ENCODE results near the gene ZDHHC8. TPM values are rescaled to one million over a fixed set of nuclear protein-coding genes. Genes with fewer than 3 reads are reported as not detected.

The ZDHHC8 gene
- total RNA-seq, 1 experiment from 2014 or later, result 39.9 TPM

DNA sequence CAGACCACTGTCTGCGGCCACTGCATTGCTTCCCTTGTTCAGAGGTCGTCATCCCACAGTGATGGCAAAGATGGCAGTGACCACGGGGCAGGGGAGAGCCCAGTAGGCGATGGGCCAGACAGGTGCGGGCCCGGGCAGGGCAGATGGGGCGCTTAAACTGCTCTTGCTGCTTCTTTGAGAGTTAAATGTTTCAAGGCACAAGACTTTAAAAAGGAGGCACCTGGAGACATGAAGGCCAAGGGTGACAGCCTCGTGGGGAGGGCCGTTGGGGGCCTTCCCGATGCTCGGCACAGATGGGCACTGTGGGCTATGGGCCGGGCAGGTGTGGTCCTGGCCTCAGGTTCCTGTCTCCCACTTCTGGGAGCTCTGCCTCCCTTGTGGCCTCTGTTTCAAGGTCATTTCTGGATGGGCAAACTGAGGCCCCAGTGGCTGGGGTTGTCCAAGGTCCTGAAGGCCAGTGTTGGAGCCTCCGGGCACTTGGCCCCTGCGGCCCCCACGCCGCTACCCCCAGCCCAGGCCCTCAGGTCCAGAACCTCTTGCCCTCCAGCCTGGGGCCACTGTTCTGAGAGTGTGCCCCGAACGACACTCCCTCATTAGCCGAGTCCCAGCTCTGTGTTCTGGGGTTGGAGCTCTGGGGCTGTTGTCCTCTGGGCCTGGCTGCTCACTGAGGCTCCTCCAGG is 36.2 kb downstream of the ZDHHC8 start:
- Mint-ChIP-seq H3K27me3 (ENCODE audit: insufficient read depth, unreplicated experiment) (no peaks in the 10 kb centered on the region), H3K4me3 (ENCODE audit: unreplicated experiment) (no peak overlapping the region), H3K36me3 (ENCODE audit: insufficient read depth, unreplicated experiment) (no peaks in the 10 kb centered on the region), H3K4me1 (ENCODE audit: low read depth, unreplicated experiment) (no peaks in the 10 kb centered on the region), H3K27ac (ENCODE audit: unreplicated experiment) (no peak overlapping the region), H3K9me3 (ENCODE audit: unreplicated experiment) (peaks cover 10% of the 10 kb centered on the region)
- no peaks in the 10 kb centered on the region for H3K36me3 ChIP-seq (ENCODE audit: control insufficient read depth, insufficient read depth, low read length)
- POLR2A ChIA-PET, result no interaction called here
- intact Hi-C loops (cut with micrococcal nuclease; ENCODE audit: unreplicated experiment), result no loop called here
- no peak for TF ChIP-seq CTCF (IDR thresholded peaks at IDR 0.05; ENCODE audit: insufficient read depth in 1 of 2, low read depth in 1 of 2, low read length in 1 of 2, severe bottlenecking in 1 of 2, unreplicated experiment in 1 of 2)
- CTCF ChIA-PET, result interaction anchor here (0.6 kb wide), 1 partner anchor 393 kb away, joined by 3 read pairs; no protein-coding TSS in a partner anchor
- H3K4me1 ChIP-seq, result no peaks in the 10 kb centered on the region
- no peaks in the 10 kb centered on the region for H3K9me3 ChIP-seq
- H3K27me3 ChIP-seq (replicated peaks; ENCODE audit: control insufficient read depth, insufficient read depth, low read length), result no peaks in the 10 kb centered on the region
- BruUV-seq (replicated peaks), result no TSS peak
- H3K4me3 ChIP-seq (ENCODE audit: low read depth, low read length), result no peak overlapping the region
- no peak for DNase-seq

DNA sequence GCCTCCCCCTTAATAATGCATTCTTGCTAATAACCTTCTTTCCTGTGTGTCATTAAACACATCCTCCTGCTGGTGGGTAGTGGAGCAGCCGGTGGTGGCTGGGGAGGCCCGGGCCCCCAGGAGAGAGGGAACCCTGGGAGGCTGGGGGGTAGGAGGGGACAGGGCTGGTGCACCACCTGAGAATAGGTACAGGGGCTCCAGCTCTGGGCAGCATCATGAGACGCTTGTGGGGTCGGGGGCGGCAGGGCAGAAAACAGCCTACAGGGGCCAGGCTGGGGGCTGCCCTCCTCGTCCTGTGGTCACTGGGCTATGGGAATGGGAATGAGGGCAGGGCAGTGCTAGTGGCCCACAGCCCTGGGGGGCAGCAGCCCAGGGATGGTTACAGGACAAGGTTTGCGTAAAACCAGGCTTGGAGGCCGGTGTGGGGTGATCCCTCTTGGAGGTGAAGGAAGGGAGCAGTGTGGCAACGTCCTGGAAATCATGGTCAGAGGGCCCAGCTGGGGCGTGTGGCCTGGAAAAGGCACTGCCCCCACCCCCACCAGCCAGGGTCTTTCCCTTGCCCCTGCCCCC is 37.7 kb downstream of the ZDHHC8 start:
- H3K27me3 Mint-ChIP-seq (ENCODE audit: insufficient read depth, unreplicated experiment), result no peaks in the 10 kb centered on the region
- POLR2A ChIA-PET, result no interaction called here
- no peak for TF ChIP-seq CTCF (IDR thresholded peaks at IDR 0.05; ENCODE audit: insufficient read depth in 1 of 2, low read depth in 1 of 2, low read length in 1 of 2, severe bottlenecking in 1 of 2, unreplicated experiment in 1 of 2)

DNA sequence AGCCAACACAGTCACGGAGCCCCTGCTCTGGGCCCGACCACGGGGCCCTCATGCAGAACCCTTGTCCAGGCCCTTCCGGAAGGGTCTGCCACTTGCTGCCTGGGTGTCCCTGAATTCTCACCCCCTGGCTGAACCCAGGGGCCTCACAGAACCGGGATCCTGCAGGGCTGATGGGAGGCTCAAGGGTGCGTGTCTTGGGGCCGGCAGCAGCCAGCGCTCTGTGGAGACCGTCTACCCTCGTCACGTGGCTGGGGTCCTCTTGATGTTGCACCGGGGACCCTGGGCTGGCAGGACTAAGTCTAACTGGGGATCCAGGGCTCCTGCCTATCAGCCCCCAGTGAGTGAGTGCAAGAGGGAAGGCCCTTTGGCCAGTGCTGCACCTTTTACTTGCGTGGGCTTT is 38.6 kb downstream of the ZDHHC8 start:
- no peak overlapping the region for H3K27ac Mint-ChIP-seq (ENCODE audit: unreplicated experiment)
- H3K27me3 ChIP-seq (replicated peaks; ENCODE audit: control insufficient read depth, insufficient read depth, low read length), result no peaks in the 10 kb centered on the region
- no peaks in the 10 kb centered on the region for H3K4me1 Mint-ChIP-seq (ENCODE audit: low read depth, unreplicated experiment)
- CTCF ChIA-PET, result no interaction called here
- peaks cover 7% of the 10 kb centered on the region for H3K4me1 ChIP-seq
- intact Hi-C loops (cut with micrococcal nuclease; ENCODE audit: unreplicated experiment), result no loop called here
- no peak overlapping the region for H3K4me3 ChIP-seq (ENCODE audit: low read depth, low read length)
- H3K36me3 ChIP-seq (ENCODE audit: control insufficient read depth, insufficient read depth, low read length), result no peaks in the 10 kb centered on the region
- no peaks in the 10 kb centered on the region for H3K9me3 Mint-ChIP-seq (ENCODE audit: unreplicated experiment)
- H3K36me3 Mint-ChIP-seq (ENCODE audit: insufficient read depth, unreplicated experiment), result no peaks in the 10 kb centered on the region
- H3K9me3 ChIP-seq, result no peaks in the 10 kb centered on the region
- BruUV-seq (replicated peaks), result no TSS peak
- TF ChIP-seq CTCF (IDR thresholded peaks at IDR 0.05; ENCODE audit: insufficient read depth in 1 of 2, low read depth in 1 of 2, low read length in 1 of 2, severe bottlenecking in 1 of 2, unreplicated experiment in 1 of 2), result no peak
- POLR2A ChIA-PET, result no interaction called here
- H3K27me3 Mint-ChIP-seq (ENCODE audit: insufficient read depth, unreplicated experiment), result no peaks in the 10 kb centered on the region
- H3K4me3 Mint-ChIP-seq (ENCODE audit: unreplicated experiment), result no peak overlapping the region
- no peak for DNase-seq

More for the DNA sequence above, 37.7 kb downstream of the ZDHHC8 start:
- Mint-ChIP-seq H3K4me1 (ENCODE audit: low read depth, unreplicated experiment) (no peaks in the 10 kb centered on the region), H3K27ac (ENCODE audit: unreplicated experiment) (no peak overlapping the region), H3K4me3 (ENCODE audit: unreplicated experiment) (no peak overlapping the region), H3K36me3 (ENCODE audit: insufficient read depth, unreplicated experiment) (no peaks in the 10 kb centered on the region), H3K9me3 (ENCODE audit: unreplicated experiment) (peaks cover 4% of the 10 kb centered on the region)
- H3K36me3 ChIP-seq (ENCODE audit: control insufficient read depth, insufficient read depth, low read length), result no peaks in the 10 kb centered on the region
- no peaks in the 10 kb centered on the region for H3K27me3 ChIP-seq (replicated peaks; ENCODE audit: control insufficient read depth, insufficient read depth, low read length)
- intact Hi-C loops (cut with micrococcal nuclease; ENCODE audit: unreplicated experiment), result no loop called here
- no TSS peak for BruUV-seq (replicated peaks)
- H3K4me1 ChIP-seq, result peaks cover 7% of the 10 kb centered on the region
- H3K9me3 ChIP-seq, result no peaks in the 10 kb centered on the region
- DNase-seq, result no peak
- no peak overlapping the region for H3K4me3 ChIP-seq (ENCODE audit: low read depth, low read length)
- CTCF ChIA-PET, result no interaction called here

All from Caco-2 (cell line).